DLD1 (cell line): ENCODE results near the gene PML.

Source experiments
- in situ Hi-C: cut with HindIII; loops from 2 replicates; pipeline ENCODE4 v1.10.0; 2017; ENCODE audit warnings: low sequenced_read_pairs

PML gene

DNA sequence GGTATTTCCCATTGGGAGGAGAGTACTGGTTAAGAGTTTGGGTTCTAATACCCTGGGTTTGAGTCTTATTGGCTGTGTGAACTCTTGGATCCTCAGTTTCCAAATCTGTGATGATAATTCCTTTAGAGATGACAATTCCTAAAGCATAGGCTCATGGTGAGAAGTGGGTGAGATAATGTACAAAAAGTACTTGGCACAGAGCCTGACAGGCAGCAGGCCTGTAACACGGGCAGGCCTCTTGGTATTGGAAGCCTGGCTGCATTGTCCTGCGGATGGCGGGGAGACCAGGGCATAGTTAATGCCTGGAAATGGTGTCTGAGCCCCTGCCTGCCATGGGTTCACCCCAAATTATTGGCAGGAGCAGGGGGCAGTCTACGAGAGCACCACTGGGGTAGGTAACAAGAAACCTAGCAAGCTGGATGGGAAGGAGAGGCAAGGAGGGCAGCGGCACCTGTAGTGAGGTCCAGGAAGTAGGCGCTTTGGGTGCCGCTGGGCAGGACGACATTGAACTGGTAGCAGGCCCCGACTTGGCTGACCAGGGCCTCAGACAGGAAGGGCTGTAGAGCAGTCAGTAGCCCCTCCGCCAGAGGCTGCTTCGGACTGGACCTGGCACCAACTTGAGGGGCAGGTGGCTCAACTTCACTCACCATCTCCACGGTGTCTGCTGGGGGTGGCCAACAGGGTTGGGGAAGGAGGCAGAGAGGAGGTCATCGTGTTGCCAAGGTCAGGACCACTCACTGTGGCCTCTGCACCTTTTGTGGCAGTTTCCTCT, 10.1 kb upstream of the PML start:
- in situ Hi-C loops: no loop called here

DNA sequence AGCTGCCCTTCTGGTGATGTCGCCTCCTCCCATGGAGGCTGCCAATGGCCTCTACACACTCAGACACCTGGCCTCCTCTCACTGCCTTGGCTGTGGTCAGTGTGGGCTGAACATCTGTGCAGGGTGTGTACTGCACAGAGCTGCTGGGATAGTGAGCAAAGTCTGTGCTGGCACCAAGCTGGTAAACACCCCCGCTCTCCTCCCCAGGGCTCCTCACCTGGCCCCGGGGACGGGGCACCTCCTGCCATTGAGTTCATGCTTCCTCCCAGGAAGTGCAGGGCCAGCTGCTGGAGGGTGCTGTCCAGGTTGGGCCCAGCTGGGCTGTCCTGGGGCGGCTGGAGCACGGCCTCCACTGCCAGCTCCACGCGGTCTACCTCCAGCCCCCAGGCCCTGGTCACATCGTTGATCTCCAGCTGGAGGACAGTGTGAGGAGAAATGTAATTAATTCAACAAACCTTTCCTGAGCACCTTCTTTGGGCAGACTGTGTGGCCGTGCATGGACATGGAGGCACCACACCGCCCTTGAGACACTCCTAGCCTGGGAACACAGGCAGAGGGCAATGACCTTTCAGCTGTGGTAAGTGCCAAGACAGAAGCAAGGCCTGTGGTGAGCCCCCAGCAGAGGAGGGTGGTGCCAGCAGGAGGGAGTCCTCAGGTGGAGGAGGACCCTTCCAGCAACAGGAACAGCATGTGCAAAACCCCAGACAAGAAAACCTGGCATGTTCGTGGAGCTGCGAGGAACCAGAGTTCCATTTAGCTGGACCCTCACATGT, 9.2 kb upstream of the PML start:
- in situ Hi-C loops: no loop called here

DNA sequence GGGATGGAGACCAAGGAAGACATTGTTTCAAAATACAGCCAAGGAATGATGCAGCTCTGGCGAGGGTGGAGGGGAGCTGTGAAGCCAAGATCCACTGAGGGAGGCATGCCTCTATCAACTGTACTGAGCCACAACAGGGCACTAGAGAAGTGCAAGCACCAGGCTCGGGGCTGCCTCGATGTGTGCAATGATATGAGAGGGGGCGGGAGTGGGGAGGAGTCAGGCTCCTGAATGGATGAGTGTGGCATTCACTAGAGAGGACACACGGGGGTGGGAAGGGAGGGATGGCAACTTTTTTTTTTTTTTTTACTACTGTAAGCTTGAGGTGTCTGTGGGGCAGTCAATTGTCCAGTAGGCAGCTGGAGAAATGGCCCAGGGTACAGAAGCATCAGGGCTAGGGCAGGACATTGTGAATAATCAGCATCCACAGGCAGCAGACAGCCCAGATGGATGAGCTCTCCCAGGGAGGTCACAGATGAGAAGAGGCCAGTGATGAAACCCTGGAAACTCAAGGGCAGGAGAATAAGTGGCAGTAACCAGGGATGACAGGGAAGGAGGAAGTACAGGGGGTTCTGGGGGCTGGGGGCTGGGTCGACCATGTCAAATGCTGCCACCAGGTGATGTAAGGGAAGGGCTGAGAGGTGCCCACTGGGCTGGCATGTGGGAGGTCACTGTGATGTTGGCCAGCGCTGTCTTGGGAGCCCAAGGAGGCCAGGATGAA, 8.3 kb upstream of the PML start:
- in situ Hi-C loops: no loop called here

DNA sequence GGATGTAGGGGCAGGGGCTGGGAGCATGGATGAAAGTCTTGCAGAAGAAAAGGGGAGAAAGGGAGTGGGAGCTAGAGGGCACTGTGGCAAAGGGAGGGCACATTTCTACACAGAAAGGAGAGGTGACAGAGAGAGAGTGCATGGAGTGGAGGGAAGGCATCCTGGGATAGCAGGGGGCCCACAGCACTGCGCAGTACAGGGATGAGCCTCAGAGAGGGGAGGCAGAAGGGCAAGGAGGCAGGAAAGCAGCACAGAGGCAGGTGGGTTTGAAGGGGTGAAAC, 7.8 kb upstream of the PML start:
- in situ Hi-C loops: no loop called here

DNA sequence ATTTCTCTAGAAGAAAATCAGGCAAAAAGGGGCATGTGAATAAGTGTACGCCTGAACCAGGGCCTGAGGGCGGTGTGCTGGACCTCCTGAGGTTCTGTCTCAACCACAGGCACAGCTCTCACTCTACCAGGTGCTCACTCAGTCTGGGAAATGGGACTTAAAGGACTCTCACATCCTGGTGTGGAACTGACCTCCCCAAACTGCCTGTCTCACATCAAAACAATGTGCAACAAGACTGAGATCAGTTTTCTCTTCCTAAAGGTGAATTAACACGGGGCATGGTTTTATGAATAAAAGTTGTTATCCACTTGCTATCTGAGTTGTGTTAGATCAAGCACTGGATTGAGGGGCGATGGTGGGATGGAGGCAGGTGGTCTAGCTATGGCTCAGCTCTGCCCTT, 7.3 kb upstream of the PML start:
- in situ Hi-C loops: no loop called here

DNA sequence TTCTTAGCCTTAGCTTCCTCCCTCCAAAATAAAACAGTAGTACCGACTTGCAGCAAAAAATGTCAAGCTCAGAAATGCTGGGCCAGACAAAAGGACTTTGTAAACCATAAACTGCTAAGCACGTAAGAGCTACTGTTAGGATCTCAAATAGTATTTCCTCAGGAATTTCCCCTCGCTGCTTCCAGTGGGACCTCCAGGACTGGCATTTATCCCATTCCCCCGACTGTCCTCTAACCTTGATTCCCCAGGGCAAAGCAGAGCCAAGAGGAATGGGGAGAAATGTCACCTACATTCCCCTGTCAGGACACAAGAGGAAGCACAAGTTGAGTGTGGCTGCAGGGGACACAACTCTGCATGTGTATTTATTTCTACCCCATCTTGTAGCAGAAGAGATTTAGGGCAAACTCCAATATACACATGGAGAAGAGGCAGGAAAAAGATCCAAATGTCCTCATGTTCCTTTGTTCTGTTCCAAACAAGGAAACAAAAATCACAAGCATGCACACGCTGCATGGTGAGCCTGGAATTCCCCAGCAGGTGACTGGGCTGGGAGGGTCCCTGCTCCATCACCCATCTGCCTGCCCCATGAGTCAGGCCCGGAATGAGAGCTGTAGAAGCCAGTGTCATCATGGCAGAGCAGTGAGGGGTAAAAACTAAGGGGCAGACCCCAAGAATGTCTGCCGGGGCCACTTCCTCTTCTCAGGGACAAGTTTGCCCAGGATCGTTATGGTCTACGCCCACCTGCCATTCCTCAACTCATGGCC, 6.7 kb upstream of the PML start:
- in situ Hi-C loops: no loop called here

DNA sequence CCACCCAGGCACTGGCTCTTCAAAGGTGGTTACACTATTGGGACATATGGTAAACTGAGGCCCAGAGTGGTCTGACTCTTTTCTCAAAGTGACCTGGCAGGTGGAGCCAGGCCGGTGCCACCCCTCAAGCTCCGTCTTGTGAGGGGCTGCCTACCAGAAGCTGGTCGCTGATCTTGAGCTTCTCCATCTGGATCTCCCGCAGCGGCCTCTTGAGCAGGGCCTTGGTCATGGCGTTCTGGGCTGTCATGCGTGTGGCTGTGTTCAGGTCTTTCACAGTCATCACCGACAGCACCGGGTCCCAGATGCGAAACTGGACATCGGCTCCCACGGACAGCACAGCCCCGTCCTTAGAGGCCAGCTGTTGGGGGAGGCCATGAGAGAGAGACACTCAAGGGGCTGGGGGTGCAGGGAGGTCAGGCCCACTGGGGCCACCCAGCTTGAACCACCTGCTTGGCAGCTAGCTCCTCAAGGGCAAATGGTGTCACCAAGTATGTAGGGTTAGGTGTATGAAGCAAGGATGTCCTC, 6.0 kb upstream of the PML start:
- in situ Hi-C loops: no loop called here

DNA sequence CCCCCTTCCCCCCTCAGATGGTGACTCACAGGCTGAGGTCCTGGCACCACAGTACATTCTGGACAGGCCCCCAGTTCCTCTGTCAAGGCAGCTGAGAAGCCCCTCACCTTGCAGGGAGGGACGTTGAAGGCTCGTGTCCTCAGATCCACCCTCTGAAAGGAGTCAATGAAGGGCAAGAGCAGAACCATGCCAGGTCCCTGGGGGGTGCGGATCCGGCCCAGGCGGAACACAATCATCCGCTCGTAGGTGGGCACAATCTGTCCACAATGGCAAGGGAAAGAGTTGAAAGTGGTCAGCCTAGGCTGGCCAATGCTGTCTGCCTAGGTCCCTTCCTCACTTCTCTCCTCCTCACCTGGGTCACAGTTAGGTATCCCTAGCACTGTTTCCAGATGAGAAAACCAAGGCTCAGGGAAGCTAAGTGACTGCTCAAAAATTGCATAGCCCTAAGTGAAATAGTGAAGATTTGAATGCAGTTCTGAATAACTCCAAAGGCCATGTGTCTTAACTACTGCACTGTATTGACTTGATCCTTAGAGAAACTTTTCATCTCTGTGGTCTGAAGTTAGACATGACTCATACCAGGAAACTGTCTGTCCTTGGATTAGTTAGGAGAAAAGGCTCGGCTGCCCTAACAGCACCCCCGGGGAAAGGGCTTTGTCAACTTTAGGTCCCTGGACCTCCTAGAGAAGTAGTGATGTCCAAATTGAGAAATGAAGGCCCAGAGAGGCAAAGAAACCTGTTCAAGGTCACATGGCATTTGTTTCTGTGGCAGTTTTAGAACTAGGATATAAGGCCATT, 5.3 kb upstream of the PML start:
- in situ Hi-C loops: no loop called here

DNA sequence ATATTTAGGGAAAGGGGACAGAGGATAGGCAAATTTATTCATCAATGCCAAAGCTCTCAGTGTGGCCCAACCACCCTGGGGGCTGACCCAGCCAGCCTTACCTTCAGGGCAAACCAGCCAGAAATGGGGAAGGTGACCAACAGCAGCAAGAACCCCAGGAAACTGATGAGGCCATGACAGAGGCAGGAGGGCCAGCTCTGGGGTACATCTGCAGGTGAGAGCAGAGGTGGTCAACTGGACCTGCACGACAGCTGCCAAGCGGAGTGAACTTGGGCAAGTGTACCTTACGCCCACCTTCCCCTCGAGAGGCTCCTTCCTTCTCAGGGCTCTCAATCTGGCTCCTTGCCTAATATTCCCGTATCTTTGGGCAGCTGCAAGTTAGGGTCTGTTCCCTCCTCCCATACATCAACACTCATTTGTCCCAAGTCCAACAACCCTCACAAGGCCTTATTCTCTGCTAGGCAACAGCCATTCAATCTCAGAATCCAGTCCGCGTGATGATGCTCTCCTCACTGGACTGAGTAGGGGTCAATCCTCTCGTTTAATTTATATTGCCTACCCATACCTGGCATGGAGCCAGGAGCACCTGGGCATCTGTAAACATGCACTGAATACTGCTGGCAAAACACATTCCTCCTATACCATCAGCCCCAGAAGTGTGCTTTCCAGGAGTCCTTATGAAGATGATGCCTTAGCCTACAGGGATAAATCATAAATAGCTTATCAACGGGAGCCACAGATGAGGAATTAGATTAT, 4.1 kb upstream of the PML start:
- in situ Hi-C loops: no loop called here

DNA sequence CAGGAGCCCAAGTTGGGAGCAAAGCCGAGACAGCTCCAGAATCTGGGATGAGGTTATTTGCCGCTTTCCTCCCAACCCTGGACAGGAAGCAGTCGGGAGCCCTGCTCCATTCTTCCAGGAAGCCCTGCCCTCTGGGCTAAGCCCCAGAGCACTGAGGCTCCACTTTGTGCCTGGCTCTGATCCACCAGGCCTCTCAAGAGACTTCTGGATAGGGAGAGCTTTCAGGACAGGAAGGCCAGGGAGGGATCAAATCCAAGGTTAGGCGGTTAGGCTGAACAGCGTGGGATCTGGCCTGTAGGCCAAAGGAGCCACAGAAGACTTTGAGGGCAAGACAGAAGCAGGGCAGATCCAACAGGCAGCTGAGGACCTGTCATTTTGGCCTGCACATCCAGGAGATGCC, 3.3 kb upstream of the PML start:
- in situ Hi-C loops: no loop called here

DNA sequence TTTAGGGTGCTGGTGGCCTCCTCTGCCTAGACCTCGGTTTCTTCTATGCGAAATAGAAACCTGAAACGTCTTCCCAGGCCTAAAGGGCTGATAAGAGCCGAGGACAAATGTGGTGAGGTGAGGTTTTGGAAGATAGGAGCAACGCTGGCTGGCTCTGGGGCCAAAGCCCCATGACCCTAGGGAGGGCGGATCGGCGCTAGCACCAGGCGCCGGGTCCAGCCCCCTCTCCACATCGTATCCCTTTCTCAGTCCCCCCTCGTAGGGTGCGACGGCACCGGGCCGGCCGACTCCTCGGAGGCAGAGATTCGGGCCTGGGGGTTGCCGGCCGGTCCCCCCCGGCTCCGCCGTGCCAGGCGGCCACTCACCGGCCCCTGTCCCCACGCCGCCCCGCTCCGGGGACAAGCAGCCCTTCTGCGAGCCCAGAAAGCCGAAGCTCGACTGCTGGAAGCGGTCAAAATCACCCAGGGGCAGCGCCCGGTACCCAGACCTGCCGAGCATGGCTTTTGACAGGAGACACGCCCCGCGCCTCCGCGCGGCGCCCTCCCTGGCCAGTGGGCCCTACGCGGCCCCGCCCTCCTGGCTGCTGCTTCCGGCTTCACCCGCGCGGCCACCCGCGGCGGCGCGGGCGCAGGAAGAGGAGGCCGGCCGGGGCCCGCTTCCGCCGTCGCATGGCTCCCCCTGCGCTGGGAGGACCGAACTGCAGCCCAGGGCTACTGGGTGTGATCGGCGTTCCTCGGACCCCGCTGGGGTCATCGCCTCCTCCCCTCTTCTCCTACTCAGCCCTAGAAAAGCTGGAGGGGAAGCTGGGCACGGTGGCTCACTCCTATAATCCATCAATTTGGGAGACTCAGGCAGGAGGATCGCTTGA, 2.6 kb upstream of the PML start, which contains the start of gene STOML1:
TSS of gene STOML1 (minus strand) at position 570 of the 868 bp plus-strand sequence. CDS start at position 498, 72 bp downstream.
- in situ Hi-C loops: no loop called here

DNA sequence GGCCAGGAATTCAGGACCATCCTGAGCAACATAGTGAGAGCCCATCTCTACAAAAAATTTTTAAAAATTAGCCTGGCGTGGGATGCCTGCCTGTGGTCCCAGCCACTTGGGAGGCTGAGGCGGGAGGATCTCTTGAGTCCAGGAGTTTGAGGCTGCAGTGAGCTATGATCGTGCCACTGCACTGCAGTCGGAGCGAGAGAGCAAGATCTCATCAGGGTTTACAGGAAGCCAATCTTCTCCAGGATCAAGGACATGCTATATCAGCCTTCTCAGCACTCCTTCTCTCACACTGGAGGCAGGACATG, 2.0 kb upstream of the PML start:
- in situ Hi-C loops: no loop called here

DNA sequence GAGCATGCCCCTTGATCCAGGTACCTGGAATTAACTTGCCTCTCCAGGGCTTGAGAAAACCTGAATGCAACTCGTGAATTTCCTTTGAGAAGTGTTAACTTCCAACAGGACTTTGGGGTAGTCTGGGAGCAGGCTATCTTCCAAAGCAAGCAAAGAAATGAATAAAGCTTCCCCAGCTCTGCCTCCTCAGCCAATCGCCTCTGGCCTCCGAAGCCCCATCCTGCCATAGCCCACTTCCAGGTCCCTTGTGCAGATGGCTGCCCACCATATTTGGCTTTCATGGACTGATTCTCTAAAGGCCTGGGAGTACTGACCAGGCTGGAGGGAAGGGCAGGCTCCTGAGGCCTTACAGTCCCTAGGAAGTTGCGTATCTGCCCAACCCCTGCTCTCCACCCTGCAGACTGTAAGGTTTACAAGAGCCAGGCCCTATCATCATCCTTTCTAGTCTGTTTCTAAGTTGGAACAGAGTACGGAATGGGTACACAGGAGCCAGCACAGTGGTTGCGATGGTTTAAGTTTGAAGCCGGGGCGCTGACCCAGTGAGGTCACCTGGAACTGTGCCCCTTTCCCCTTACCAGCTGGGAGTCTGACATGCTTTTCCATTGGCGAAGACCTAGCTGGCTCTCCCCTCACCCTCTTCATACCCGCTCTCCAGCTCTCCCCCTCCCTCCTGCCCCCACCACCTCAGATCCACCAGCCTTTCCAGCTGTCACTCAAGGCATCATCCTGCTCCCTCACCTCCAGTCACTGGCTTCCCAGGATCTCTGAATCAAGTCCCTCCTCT, 1.1 kb upstream of the PML start:
- in situ Hi-C loops: no loop called here

DNA sequence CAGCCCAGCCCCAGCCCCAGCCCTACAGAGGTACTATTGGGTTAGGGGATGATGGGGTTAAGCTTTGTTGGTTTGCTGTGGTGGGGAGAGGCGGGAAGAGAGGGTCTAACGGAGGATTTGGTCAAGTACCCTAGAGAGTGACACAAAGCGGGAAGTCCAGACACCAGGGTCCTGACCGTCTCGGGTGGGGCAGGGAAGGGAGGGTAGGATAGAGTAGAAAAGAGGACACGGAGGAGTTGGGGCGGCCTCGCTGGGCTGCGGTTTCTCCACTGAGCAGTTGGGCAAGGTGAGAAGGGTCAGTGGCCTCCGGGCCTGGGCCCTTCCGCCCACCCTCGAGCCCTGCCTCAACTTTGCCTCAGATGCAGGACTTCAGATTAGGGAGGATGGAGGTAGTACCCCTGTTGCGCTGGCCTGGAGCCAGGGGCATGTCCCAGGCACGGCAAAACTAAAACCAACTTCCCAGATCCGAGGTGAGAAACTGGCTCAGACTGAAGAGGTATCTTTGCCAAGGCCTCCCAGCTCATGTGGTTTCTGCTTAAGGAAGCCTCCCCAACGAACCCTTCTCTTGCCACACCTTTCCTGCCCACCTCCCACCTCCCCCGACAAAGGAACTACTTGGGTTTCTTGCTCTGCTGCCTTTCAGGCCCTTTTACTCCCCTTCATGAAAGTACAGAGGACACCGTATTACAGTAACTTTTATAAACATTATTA, 551 bp downstream of the PML start:
- in situ Hi-C loops: no loop called here

DNA sequence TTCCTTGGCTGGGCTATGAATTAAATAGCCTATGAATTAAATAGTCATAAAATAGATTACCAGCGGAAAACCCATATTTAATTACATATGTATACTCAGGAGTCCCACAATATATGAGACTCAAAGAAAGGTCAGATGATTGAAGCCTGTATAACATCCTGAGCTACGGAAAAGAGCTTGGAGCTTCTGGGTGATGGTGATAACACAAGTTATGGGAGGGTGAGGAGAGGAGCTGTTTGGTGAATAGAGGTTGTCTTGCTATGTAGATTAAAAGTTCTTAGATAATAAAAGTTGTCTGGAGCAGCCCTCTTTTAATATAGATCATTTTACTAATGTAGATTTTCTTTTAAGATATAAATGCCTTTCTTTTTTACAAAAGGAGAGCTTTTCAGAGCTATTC, 1.8 kb downstream of the PML start:
- in situ Hi-C loops: no loop called here

DNA sequence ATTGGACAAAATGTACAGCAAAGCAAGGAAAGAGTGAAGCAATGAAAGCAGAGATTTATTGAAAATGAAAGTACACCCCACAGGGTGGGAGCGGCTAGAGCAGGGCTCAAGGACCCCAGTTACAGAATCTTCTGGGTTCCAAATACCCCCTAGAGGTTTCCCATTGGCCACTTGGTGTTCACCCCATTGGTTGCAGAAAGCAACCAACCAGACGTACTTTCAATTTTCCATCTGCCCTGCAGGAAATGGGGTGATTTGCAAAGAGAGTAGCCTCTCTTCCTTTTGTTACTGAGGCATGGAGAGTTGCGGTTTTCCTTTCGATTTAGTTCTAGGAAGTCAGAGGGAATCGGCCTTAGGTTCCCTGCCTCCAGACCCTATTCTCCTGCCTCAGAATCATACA, 2.4 kb downstream of the PML start:
- in situ Hi-C loops: no loop called here

DNA sequence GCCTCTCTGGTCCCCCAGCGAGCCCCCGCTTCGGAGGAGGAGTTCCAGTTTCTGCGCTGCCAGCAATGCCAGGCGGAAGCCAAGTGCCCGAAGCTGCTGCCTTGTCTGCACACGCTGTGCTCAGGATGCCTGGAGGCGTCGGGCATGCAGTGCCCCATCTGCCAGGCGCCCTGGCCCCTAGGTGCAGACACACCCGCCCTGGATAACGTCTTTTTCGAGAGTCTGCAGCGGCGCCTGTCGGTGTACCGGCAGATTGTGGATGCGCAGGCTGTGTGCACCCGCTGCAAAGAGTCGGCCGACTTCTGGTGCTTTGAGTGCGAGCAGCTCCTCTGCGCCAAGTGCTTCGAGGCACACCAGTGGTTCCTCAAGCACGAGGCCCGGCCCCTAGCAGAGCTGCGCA, 3.5 kb downstream of the PML start:
- in situ Hi-C loops: no loop called here
